GM21619 (cell line): ENCODE results near the gene KCNN4.

Experiments
- ATAC-seq: cut with Tn5 transposase; IDR thresholded peaks from one replicate; pipeline ENCODE4 v1.9.1; 2021; ENCODE audit not compliant: unreplicated experiment

The KCNN4 gene

DNA sequence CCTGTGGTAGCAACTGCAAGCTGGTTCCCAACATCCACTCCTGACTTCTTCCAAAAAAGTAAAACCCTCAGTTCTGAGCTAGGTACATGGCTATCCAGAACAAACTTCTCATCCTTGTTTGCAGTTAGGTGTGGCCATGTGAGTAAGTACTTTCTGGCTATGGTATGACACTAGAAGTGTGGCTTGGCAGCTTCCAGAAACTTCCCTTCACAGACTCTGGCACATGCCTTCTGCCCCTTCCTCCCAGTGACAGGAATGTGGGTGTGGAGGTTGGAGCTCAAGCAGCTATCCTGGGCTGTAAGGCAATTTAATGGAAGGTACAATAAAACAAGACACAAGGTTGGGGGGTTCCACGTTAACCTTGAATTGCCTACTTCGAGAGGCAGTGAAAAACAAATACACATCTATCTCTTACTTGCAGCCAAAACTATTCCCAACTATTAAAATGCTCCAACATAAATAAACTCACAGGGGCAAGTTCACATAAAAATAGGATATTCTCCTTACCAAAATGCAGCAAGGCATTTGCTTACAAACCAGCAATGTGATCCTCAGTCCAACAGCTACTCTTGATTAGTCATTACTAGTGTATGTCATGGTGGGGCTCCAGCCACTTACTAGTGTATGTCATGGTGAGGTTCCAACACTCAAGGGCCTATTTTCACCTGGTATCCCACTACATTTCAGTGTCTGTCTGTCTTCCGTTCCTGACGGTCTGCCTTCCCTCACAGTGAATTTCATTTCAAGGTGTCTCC lies 29.1 kb downstream of the KCNN4 start:
- ATAC-seq, result no peak

DNA sequence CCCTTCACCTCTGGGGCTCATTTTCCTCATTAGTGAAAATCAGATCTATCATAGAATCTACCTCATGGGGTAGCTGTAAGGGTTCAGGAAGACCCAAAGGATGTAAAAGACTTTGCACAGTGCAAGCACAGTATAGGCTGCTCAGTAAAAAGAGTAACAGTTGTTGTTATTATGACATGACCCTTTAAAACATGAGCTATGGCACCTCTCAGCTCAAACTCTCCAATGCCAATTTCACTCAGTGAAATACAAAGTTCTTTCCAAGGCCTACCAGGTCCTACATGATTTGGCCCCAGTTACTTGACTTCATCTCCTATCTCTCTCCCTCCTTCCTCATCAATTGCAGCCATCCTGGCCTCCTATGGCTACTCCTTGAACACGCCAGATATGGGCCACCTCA lies 30.9 kb downstream of the KCNN4 start:
- ATAC-seq, result no peak

DNA sequence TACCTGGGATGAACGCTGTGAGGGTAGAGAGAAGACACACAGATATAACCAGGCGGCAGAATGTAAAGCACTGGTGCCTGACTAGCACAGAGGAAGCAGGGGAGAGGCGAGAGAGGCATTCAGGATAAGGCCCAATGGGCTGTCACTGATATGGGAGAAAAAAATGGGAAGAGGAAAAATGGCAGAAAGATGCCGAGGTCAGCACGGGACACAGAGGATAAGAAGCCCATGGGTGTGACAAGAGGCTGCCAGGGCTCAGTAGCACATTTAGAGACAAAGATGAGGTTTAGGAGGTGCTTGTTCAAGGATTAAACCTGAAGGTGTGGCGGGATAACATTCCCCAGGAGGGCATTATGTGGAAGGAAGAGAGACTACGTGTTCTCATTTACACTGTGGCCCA lies 31.6 kb downstream of the KCNN4 start:
- no peak for ATAC-seq

DNA sequence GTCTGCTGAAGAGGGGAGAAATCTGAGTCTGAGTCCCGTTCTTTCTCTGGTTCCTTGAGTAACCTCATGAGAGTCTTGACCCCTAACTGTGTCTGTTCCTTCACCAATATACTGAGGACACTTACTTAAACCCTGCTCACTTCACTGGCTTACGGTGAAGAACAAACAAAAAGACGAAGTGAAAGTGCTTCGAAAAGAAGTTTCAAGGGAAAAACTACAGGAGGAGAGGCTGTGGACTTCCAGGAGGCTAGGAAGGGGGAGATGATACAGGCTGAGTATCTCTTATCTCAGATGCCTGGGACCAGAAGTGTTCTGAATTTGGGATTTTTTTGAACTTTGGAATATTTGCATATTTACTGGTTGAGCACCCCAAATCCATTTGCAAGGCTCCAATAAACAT lies 32.1 kb downstream of the KCNN4 start:
- no peak for ATAC-seq

DNA sequence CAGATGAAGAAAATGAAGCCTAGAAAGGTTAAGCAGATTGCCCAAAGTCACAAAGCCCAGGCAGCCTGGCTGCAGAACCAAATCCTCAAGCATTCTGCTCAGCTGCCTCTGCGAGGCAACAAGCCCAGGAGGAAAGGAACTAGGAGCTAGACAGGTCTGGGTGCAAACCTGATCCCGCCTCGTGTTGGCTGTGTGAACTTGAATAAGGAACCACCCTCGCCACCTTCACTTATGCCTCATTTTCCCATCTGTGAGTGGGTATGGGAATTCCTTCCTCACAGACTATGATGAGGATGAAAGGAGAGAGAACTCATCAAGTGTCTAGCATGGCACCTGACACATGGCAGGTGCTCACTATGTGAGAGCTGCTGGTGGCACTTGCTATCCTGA lies 32.6 kb downstream of the KCNN4 start:
- no peak for ATAC-seq

DNA sequence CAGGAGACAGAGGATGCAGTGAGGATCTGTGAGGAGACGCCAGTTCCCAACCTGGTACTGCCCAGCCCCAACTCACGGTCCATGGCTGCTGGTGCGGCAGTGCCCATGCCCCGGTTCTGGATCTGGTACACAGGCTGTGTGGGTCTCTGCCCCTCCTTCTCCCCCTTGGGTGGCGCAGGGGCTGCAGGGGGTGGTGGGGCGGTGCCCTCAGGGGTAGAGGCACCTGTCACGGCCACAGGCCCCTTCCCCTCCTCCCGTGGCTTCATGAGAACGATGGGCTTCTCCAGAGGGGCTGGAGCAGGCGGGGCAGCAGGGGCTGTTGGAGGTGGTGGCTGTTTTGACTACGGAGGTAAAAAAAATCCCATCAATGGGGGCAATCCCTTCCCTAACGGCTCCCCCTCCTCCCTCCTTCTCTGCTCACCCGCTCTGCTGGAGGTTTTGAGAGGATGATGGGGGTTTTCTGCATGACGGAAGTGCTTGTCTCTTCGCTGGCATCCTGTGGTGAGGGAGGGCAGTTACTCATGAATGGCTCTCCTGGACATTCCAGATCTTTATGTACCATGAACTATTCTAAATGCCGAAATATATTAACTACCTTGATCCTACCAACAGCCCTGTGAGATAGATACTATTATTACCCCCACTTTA lies 33.1 kb downstream of the KCNN4 start:
- ATAC-seq, result no peak

DNA sequence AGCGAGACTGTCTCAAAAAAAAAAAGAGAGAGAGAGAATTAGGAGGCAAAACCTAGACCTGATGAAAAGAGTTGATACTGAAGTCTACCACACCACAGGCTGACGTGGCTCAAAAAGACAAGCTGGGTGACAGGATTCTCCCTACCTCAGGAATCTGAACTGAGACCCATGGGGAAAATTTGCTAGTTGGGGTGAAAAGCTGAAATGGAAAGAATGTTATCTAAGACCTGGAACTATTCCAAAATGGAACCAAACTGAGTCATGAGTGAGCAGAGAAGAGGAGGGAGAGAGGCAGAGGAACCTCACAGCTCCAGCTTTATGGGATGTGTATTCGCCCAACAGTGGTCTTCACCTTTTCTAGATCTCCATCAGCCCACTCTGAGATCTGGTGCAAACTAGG lies 37.7 kb downstream of the KCNN4 start:
- ATAC-seq, result no peak

DNA sequence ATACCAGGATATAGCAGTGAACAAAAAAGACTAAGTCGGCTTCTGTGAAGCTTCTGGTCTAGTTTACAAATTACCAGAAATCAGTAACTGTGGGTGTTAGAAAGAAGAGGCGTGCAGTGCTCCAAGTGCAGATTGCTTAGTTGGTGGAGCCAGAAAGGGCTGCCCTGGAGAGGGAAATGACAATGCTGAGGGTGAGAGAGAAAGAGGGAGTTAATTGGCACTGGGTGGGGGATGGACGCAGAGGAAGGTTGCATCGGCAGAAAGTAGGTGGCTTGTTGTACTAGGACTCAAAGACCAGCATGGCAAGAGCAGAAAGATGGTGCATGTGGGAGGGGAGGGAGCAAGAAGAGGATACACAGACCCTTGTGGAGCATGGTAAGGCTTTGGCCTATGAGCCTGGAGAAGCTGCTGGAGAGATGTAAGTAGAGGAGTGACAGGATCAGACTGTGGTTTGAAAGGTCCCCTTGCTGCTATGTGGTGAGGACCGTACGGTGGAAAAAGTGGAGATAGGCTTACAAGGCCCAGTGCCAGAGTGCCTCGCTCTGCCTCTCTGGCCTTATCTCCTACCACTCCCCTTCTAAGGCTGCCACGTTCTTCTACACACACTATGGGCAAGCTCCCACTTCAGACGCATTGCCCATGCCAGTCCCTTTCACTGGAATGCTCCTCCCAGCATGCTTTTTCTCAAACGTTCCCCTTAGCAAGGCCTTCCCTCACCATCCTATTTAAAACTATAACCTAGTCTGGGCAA lies 39.5 kb downstream of the KCNN4 start:
- no peak for ATAC-seq

DNA sequence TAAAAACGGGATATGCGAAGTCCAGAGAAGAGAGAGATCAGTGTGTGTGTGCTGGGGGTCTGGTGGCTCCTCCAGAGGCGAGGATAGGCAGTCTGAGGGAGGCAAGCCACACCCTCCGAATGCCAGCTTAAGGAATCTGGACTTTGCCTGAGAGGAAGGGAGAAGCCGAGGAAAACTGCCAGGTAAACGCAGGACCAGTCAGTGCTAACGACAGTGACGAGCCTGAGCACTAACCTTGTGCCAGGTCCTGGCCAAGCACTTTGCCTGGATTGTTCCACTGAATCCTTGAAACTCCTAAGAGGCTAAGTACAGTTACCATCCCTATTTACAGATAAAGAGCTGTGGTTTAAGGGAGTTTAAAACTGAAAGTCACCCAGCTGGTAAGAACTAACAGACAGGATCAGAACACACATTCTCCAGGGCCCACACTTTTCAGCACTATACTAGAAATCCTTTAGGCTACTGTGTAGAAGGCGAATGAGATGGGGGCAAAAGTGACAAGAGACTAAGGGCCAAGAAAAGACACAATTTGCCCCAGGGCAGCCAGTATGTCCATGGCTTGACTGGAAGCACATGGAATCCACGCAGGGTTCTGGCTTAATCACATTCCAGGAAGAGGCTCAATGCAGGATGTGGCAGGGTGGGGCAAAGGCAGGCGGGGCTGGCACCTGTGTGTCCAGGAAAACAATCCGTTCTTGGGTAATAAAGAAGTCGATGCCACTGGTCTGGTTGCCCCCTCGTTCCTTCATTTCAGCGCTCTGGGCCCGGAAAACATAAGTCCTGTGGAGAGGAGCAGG lies 41.1 kb downstream of the KCNN4 start:
- ATAC-seq, result no peak

DNA sequence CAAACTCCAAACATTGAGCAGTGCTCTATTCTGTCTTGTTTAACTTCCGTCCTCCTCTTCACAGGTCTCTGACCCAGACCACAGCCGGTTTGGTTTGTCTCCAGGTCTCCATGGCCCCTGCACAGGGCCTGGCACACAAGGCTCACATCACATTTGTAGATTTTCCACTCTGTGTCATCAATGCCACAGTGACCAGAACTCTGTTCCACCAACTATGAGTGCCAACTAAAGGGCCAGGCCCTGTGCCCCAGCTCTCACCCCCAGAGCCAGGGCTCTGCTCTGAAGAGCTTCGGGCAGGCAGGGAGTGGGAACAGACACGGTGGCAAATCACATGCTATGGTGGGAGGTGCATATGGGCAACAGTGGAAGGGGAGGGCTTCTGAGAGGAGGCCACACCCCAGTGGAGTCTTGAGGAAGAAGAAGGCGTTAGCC lies 42.0 kb downstream of the KCNN4 start:
- no peak for ATAC-seq

DNA sequence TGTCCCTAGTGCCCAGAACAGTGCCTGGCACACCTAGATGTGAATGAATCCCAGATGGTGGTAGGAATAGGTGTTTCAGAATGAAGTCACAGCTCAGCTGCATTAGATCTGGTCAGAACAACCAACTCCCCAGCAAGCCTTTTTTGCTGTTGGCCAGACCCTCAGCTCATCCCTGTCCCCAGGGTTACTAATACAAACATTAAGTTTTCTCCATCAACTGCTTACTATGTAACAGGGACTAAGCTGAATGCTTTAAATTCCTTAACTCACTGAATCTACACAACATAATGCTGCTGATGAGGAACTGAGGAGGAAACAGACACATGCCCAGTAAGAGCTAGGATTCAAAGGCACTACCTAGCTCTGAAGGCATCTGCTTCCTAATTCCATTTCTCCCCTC lies 44.8 kb downstream of the KCNN4 start:
- no peak for ATAC-seq

DNA sequence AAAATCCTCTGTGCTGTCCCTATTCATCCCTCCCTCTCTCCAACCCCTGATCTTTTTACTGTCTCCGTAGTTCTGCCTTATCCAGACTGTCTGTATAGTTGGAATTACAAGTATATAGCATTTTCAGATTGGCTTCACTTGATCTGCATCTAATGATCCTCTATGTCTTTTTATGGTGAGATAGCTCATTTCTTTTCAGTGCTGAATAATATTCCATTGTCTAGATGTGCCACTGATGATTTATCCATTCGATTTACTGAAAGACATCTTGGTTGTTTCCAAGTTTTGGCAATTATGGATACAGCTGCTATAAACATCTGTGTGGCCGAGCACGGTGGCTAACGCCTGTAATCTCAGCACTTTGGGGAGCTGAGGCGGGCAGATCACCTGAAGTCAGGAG lies 45.8 kb downstream of the KCNN4 start:
- ATAC-seq, result no peak

DNA sequence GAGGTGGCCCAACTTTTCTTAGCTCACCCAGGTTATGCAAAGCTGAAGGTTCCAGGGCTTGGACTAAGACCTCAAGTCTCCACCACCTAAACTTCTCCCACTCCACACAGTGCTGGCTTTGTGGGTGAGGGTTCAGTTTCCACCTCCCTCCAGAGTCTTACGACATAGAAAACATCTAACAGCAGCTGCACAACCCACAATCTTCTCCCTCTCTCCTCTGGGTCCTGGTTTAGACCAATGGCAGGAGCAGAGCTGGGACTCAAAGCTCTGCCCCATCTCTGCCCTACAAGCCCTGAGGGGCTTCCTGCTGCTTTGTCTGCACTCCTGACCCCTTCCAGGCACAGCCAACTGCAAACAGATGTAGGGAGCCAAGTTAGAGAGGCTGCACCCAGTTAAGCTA lies 48.9 kb downstream of the KCNN4 start:
- no peak for ATAC-seq

DNA sequence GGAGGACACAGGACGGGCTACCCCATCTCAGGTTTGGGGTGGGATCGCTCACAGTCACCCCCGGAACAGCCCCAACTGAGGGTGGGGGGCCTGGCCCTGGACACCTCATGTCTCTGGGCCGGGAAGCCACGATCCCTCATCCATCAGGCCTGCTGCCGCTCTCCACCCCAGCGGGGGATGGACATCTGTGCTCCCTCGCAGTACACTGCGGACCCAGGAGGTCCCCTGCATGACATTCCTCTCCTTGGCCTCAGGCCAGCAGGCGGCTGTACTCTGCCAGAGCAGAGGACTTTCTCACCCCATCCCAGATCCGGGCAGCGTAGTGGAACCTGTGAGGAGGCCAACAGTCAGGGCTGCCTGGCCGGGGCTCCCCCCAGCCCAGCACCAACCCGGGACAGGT lies 49.4 kb downstream of the KCNN4 start:
- no peak for ATAC-seq

DNA sequence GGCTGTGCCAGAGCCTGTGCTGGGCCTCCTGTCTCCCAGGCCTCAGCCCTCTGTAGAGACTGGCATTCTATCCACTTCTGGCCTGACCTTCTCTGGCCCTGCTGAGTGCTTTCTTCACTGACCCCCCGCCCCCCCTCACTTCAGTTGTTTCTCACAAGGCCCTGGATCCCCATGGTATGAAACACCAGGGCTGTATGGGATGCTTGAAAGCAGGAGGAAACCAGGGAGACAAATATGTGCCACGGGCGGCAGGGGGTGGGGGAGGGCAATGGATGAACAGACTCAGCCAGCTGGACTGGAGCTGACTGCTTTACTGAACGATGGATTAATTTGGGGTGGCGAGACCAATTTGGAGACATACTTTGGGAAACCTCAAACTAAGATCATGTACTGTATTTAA lies 50.9 kb downstream of the KCNN4 start:
- ATAC-seq, result no peak

DNA sequence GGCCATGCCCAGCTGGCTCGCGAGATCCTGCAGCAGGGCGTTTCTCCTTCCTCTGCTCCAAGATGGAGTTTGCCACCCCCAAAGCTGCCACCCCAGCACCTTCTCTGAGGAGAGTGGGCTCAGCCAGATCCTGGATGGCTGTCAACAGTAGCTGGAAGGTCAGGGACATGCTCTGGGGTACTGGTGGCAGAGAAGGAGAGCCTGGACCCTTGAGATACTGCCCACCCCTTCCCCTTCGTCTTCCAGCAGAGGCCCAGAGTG lies 53.2 kb downstream of the KCNN4 start:
- no peak for ATAC-seq

DNA sequence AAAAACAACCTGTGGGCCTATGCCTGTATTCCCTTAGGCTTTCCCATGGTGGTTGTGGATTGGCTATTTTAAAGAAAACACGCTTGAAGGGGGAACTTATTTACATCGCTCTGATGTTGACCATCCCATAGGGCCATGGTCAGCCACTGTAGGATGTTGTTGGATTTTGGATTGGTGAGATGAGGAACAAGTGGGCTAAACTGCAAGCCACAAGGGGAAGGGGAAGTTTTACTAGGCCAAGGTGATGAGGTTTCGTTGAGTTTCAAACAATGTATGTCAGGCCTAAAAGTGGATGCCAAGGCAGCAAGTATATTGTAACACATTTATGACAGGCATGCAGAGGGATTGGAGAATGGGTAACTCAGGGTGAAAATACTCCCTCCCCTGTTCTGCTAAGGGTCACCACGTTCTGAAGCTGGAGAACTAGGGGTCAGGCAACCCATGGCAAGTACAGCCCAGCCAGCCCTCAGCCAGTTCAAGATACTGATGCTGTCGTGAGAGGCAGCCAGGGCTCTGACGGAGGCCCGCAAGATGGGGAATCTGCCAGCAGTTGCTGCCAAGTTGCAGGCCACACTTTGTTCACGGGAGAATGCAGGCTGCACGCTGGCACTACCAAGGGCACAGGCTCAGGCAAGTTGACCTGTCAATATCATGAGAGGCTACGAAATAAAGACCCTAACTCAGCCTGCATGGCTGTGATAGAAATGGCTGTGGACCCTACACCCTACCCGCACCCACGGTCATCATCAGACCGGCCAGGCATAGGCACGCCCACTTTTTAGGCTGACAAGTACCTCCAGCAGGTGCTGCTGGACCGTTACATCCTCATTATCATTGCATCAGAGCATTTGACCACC lies 53.8 kb downstream of the KCNN4 start:
- no peak for ATAC-seq

DNA sequence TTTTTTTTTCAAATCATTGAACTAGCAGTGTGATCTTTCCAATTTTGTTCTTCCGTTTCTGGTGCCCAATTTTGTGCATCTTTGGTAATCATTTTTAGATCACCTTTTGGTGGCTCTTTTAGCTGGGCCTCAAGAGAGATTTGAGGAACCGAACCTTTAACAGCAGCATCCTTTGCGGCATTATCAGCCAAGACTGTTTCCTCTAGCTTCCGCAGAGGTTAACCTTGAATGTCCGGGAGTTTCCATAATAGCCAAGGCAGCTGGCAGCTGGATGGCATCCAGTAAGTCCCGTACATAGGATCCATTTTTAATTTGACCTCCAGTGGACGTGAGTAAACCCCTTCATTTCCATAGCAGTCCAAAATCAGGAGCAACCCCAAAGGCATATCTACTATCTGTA lies 55.3 kb downstream of the KCNN4 start:
- no peak for ATAC-seq

DNA sequence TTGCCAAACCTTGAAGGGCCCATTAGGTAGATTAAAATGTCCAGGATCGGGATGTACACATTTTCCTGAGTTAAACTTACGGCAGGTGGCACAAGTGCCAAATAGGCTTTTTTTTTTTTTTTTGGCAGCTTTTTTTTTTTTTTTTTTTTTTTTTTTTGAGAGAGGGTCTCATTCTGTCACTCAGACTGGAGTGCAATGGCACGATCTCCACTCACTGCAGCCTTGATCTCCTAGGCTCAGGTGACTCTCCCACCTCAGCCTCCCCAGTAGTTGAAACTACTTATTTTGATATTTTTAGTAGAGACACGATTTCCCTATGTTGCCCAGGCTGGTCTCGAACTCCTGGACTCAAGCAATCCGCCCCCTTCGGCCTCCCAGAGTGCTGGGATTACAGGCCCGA lies 55.9 kb downstream of the KCNN4 start:
- ATAC-seq, result no peak

DNA sequence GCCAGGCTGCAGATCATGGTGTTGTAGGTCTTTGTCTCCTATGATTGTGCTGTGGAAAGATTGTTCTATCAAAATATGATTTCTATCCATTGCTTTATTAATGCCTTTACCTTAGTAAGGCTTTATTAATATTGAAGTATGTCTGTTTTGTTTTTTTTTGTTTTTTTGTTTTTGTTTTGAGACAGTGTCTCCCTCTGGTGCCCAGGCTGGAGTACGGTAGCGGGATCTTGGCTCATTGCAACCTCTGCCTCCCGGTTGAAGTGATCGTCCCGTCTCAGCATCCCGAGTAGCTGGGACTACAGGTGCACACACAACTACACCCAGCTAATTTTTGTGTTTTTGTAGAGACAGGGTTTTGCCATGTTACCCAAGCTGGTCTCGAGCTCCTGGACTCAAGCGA lies 57.2 kb downstream of the KCNN4 start:
- ATAC-seq, result no peak
